Stimulated activated CD8-positive, alpha-beta memory T cell treated with anti-CD3 and anti-CD28 coated beads, Interleukin-7, amount 100 ng/mL, for 48 hours (primary cell): Measurements from ENCODE around the gene AGAP5.
"Not testable (repeated sequence)": the region's sequence is repeated elsewhere in the genome, so short reads cannot be mapped to it uniquely, and the experiment has no call there.

ENCODE experiments used
- DNase-seq, 2 donors: peaks; one replicate each; pipeline ENCODE4 v3.0.0-alpha.2; 2020; ENCODE audit warnings: low read depth in 1 of 2; ENCODE audit errors: extremely low read depth in 1 of 2

Gene AGAP5

GRCh38 chr10:73697675-73698159, at the start of gene AGAP5:
Gene AGAP5 (minus strand): TSS chr10:73698109. CDS start chr10:73697755, 354 bp downstream.
- DNase-seq, result not testable (repeated sequence)

- no peak for DNase-seq
Observed at GRCh38 chr10:73746721-73747120, 48.8 kb upstream of the AGAP5 start.

- DNase-seq, result peak in 1 of 2 donors; percentile 60
Observed at GRCh38 chr10:73744664-73744975, 46.7 kb upstream of the AGAP5 start.

GRCh38 chr10:73743905-73744663, 46.2 kb upstream of the AGAP5 start, which contains the start of gene SEC24C:
Gene SEC24C (plus strand): TSS chr10:73744372. CDS start chr10:73746833, 2,461 bp downstream.
- peak; percentile 86 to 94 for DNase-seq

- DNase-seq, result no peak
Observed at GRCh38 chr10:73743327-73743904, 45.5 kb upstream of the AGAP5 start.

- DNase-seq, result no peak
Observed at GRCh38 chr10:73742454-73742734, 44.5 kb upstream of the AGAP5 start.

GRCh38 chr10:73740501-73741254, 42.8 kb upstream of the AGAP5 start:
- not testable (repeated sequence) for DNase-seq

- DNase-seq, result no peak
Observed at GRCh38 chr10:73734796-73735305, 36.9 kb upstream of the AGAP5 start.

- DNase-seq, result no peak
Observed at GRCh38 chr10:73734028-73734720, 36.3 kb upstream of the AGAP5 start.

GRCh38 chr10:73732931-73733623, 35.2 kb upstream of the AGAP5 start:
- no peak for DNase-seq

GRCh38 chr10:73732426-73732825, 34.5 kb upstream of the AGAP5 start:
- no peak for DNase-seq

- no peak for DNase-seq
Observed at GRCh38 chr10:73731588-73732375, 33.9 kb upstream of the AGAP5 start.

- peak; percentile 84 to 85 for DNase-seq
Observed at GRCh38 chr10:73730153-73730906, 32.4 kb upstream of the AGAP5 start.

- DNase-seq, result peak; percentile 11 to 32
Observed at GRCh38 chr10:73729781-73730152, 31.9 kb upstream of the AGAP5 start.

- no peak for DNase-seq
Observed at GRCh38 chr10:73723516-73723915, 25.6 kb upstream of the AGAP5 start.

- DNase-seq, result not testable (repeated sequence)
Observed at GRCh38 chr10:73720561-73720960, 22.7 kb upstream of the AGAP5 start.

- DNase-seq, result no peak
Observed at GRCh38 chr10:73717556-73717955, 19.6 kb upstream of the AGAP5 start.

- no peak for DNase-seq
Observed at GRCh38 chr10:73716251-73716650, 18.3 kb upstream of the AGAP5 start.
